Measurements from ENCODE around the gene CYP24A1. TPM values are rescaled to one million over a fixed set of nuclear protein-coding genes. Genes with fewer than 3 reads are reported as not detected.

CYP24A1 gene
- total RNA-seq, 3 donors from 2014 or later (not counting 1 experiment from before 2014, with no cell fraction given): 0.12 TPM; not detected in 2

DNA sequence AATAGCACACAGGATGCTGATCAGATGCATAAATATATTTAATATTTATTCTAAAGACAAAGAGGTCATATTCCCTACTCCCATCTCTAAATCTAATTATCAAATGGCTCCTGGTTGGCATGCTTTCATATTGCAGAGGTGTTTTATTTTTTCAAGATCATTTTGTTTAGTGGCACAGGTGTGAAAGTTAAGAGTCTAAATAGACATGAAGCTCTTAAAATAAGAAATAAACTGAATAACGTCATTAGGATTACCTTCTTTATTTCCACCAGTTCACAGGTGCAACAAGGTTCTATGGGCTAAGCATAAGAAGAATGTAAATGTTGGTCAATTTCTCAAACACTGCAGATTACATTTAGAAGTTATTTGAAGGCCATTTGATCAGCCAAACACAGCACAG lies 7.1 kb upstream of the CYP24A1 start:
- Histone ChIP-seq H3K4me3 (ENCODE audit: low read length) (no peak overlapping the region), H3K9me3 (ENCODE audit: control insufficient read depth, insufficient read depth, low read length) (no peaks in the 10 kb centered on the region), H3K27ac (ENCODE audit: low read length) (no peak overlapping the region), H3K4me1 (ENCODE audit: control insufficient read depth, insufficient read depth, low read length) (no peaks in the 10 kb centered on the region), H3K36me3 (ENCODE audit: control insufficient read depth, insufficient read depth, low read length) (no peaks in the 10 kb centered on the region), H3K27me3 (ENCODE audit: control insufficient read depth, insufficient read depth, low read length) (peaks cover 2% of the 10 kb centered on the region)
- no peak for ATAC-seq
- intact Hi-C loops (cut with micrococcal nuclease): no loop called here
- no peaks in the 10 kb centered on the region for H3K4me1 Mint-ChIP-seq
- no peak for TF ChIP-seq CTCF (IDR thresholded peaks at IDR 0.05)
- no peak overlapping the region for H3K27ac Mint-ChIP-seq
- no peaks in the 10 kb centered on the region for H3K36me3 Mint-ChIP-seq
- DNase-seq: no peak
- no peak overlapping the region for H3K4me3 Mint-ChIP-seq
- WGBS (ENCODE audit: insufficient coverage): no CpG with 5 or more reads among the region's 1 CpG
- H3K9me3 Mint-ChIP-seq: no peaks in the 10 kb centered on the region
- peaks cover 23 to 72% of the 10 kb centered on the region in 2 donors for H3K27me3 Mint-ChIP-seq (ENCODE audit: low read depth in 2 of 2)

- Histone ChIP-seq H3K36me3 (ENCODE audit: control insufficient read depth, insufficient read depth, low read length) (no peaks in the 10 kb centered on the region), H3K27ac (ENCODE audit: low read length) (no peak overlapping the region), H3K4me1 (ENCODE audit: control insufficient read depth, insufficient read depth, low read length) (no peaks in the 10 kb centered on the region), H3K4me3 (ENCODE audit: low read length) (no peak overlapping the region), H3K27me3 (ENCODE audit: control insufficient read depth, insufficient read depth, low read length) (peaks cover 9% of the 10 kb centered on the region), H3K9me3 (ENCODE audit: control insufficient read depth, insufficient read depth, low read length) (no peaks in the 10 kb centered on the region)
- H3K27me3 Mint-ChIP-seq (ENCODE audit: low read depth in 2 of 2): peaks cover 28 to 69% of the 10 kb centered on the region in 2 donors
- H3K9me3 Mint-ChIP-seq: no peaks in the 10 kb centered on the region
- intact Hi-C loops (cut with micrococcal nuclease): no loop called here
- no peak overlapping the region for H3K4me3 Mint-ChIP-seq
- no peak for ATAC-seq
- no peak overlapping the region for H3K27ac Mint-ChIP-seq
- H3K4me1 Mint-ChIP-seq: no peaks in the 10 kb centered on the region
- no peak for DNase-seq
- 91% methylated on average over 2 of the region's 2 CpGs for WGBS (ENCODE audit: insufficient coverage)
- H3K36me3 Mint-ChIP-seq: no peaks in the 10 kb centered on the region
- TF ChIP-seq CTCF (IDR thresholded peaks at IDR 0.05): no peak
Measured at GRCh38 chr20:54179946-54180345, 6.2 kb upstream of the CYP24A1 start.

DNA sequence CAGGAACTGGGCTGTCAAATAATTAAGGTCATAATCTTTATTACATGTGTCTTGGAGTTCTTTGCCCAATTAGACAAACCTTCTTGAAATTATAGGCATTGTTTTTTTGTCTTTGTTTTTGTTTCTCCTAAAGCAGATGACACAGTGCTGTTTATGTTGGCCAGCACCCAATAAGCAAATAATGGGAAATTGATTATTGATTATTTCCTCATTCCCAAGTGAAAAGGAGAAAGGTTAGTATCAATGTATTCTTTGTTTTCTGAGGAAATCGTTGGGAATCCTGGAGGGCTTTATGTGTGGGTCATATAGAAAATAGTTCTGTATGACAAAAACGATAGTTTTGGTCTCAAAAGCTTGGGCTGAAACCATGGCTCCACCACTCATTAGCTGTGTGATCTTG lies 4.5 kb upstream of the CYP24A1 start:
- no peak for DNase-seq
- no peak for ATAC-seq
- Histone ChIP-seq H3K4me3 (ENCODE audit: low read length) (no peak overlapping the region), H3K9me3 (ENCODE audit: control insufficient read depth, insufficient read depth, low read length) (no peaks in the 10 kb centered on the region), H3K4me1 (ENCODE audit: control insufficient read depth, insufficient read depth, low read length) (peaks cover 8% of the 10 kb centered on the region), H3K27ac (ENCODE audit: low read length) (no peak overlapping the region), H3K27me3 (ENCODE audit: control insufficient read depth, insufficient read depth, low read length) (peaks cover 21% of the 10 kb centered on the region), H3K36me3 (ENCODE audit: control insufficient read depth, insufficient read depth, low read length) (no peaks in the 10 kb centered on the region)
- H3K9me3 Mint-ChIP-seq: no peaks in the 10 kb centered on the region
- WGBS (ENCODE audit: insufficient coverage): 82% methylated on average over 2 of the region's 2 CpGs
- H3K4me1 Mint-ChIP-seq: peaks cover 4 to 10% of the 10 kb centered on the region in 2 donors
- intact Hi-C loops (cut with micrococcal nuclease): no loop called here
- no peaks in the 10 kb centered on the region for H3K36me3 Mint-ChIP-seq
- TF ChIP-seq CTCF (IDR thresholded peaks at IDR 0.05): no peak
- no peak overlapping the region for H3K27ac Mint-ChIP-seq
- no peak overlapping the region for H3K4me3 Mint-ChIP-seq
- peaks cover 39 to 70% of the 10 kb centered on the region in 2 donors for H3K27me3 Mint-ChIP-seq (ENCODE audit: low read depth in 2 of 2)

DNA sequence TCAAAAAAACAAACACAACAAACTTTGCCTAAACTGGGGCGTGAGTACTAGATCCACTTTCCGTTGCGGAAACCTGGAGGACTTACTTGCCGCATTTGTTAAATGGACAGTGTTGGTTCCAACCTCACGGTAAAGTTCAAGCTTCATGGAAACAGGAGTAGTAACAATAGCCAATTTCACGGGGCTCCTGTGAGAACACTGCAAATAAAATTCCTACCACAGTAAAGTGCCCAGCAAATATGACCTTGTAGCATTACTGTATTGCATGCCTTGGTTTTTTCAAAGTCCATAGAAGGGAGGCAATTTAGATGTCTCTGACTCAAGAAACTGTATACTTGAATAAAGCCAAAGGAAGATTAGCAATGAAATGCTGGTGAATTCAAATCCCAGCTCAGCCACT lies 3.6 kb upstream of the CYP24A1 start:
- TF ChIP-seq CTCF (IDR thresholded peaks at IDR 0.05): no peak
- Mint-ChIP-seq H3K9me3 (no peaks in the 10 kb centered on the region), H3K4me1 (peaks cover 4 to 13% of the 10 kb centered on the region in 2 donors), H3K27me3 (ENCODE audit: low read depth in 2 of 2) (peaks cover 42 to 70% of the 10 kb centered on the region in 2 donors), H3K36me3 (no peaks in the 10 kb centered on the region), H3K4me3 (no peak overlapping the region), H3K27ac (no peak overlapping the region)
- Histone ChIP-seq H3K27ac (ENCODE audit: low read length) (no peak overlapping the region), H3K4me1 (ENCODE audit: control insufficient read depth, insufficient read depth, low read length) (peaks cover 12% of the 10 kb centered on the region), H3K4me3 (ENCODE audit: low read length) (no peak overlapping the region), H3K27me3 (ENCODE audit: control insufficient read depth, insufficient read depth, low read length) (peaks cover 29% of the 10 kb centered on the region), H3K36me3 (ENCODE audit: control insufficient read depth, insufficient read depth, low read length) (no peaks in the 10 kb centered on the region), H3K9me3 (ENCODE audit: control insufficient read depth, insufficient read depth, low read length) (no peaks in the 10 kb centered on the region)
- DNase-seq: no peak
- intact Hi-C loops (cut with micrococcal nuclease): no loop called here
- ATAC-seq: no peak
- WGBS (ENCODE audit: insufficient coverage): 85% methylated on average over 6 of the region's 6 CpGs

Data from natural killer cell (primary cell).